ENCODE results near the gene PIK3R4. TPM values are rescaled to one million over a fixed set of nuclear protein-coding genes. Genes with fewer than 3 reads are reported as not detected.

The PIK3R4 gene
- 29.0 and 34.2 TPM in 2 replicates for total RNA-seq
- long read RNA-seq, partial matches to known transcripts, result 18 of 20 reads
- long read RNA-seq, other reads (novel, unspliced or antisense), result 2 of 20 reads

DNA sequence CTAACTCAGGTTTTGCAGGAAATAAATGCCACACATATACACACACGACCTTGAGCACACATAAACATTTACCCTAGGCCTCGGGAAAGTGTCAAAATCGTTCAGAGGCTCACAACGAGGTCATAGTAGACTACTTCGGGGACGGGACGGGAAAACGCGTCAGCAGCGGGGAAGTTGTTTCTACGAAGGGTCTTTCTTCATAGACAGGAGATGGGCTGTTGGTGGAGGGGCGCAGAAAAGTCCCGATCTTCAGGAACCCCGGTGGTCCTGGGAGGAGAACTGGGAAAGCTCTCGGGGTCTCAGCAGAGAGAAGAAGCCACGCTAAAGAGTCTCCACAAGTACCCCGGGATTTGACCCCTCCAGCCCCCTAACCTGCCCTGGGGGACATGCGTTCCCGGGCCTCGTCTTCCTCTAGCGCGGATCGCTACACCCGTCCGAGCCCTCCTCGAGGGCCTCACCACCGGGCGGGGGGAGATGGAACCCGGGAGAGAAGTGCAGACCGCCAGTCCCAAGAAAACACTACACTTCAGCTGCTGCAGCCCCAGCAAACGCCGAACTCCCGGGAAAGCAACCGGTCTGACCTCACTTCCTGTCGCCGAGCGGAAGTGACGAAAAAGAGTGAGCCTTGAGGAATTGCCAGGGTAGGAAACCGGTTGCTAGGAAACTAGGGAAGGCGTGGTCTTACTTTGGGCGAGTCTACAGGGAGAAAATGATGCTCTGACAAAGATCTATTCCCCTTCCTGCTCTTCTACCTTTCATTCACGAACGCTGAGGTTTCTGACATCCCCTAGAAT lies at the start of gene PIK3R4:
Gene PIK3R4 (minus strand): TSS at position 584 of the 794 bp plus-strand sequence. CDS start 1,611 bp downstream, outside the sequence.
- H3K4me1 Mint-ChIP-seq, result peaks cover 47% of the 10 kb centered on the region
- peak within 1 kb of the TSS; percentile 94 for H3K4me3 Mint-ChIP-seq

DNA sequence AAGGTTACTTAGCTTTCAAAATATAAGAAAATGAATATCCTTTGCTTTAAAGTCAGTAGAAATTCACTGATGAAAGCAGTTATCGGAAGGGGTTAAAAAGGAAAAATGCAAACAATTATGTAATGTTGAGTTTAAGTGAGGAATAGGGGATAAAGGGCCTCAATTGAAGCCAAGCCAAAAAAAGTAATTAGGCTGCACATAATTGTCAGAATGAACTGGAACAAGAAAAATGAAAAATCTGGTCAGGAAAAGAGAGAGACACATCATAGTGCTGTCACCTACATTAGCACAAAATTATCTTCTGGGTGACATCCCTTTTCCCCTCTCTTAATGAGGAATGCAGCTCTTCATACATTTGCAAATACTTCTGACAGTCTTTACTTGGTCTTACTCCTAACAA lies 48.8 kb upstream of the PIK3R4 start:
- Mint-ChIP-seq H3K4me1 (no peaks in the 10 kb centered on the region), H3K9me3 (no peaks in the 10 kb centered on the region), H3K36me3 (ENCODE audit: low read depth) (no peaks in the 10 kb centered on the region), H3K27me3 (ENCODE audit: low read depth) (peaks cover 3% of the 10 kb centered on the region), H3K4me3 (no peak overlapping the region), H3K27ac (ENCODE audit: unreplicated experiment) (no peak overlapping the region)
- DNase-seq (ENCODE audit: low read depth, low spot score), result no peak
- TF ChIP-seq, protein P1, sequence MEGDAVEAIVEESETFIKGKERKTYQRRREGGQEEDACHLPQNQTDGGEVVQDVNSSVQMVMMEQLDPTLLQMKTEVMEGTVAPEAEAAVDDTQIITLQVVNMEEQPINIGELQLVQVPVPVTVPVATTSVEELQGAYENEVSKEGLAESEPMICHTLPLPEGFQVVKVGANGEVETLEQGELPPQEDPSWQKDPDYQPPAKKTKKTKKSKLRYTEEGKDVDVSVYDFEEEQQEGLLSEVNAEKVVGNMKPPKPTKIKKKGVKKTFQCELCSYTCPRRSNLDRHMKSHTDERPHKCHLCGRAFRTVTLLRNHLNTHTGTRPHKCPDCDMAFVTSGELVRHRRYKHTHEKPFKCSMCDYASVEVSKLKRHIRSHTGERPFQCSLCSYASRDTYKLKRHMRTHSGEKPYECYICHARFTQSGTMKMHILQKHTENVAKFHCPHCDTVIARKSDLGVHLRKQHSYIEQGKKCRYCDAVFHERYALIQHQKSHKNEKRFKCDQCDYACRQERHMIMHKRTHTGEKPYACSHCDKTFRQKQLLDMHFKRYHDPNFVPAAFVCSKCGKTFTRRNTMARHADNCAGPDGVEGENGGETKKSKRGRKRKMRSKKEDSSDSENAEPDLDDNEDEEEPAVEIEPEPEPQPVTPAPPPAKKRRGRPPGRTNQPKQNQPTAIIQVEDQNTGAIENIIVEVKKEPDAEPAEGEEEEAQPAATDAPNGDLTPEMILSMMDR (conservative IDR thresholded peaks at IDR 0.05), result no peak

More for the DNA sequence above, at the start of gene PIK3R4:
- TF ChIP-seq, protein P1 (conservative IDR thresholded peaks at IDR 0.05), result no peak
- peak; percentile 94 for DNase-seq (ENCODE audit: low read depth, low spot score)
- H3K27ac Mint-ChIP-seq (ENCODE audit: unreplicated experiment), result peak within 1 kb of the TSS; percentile 97
- H3K36me3 Mint-ChIP-seq (ENCODE audit: low read depth), result peaks cover 7% of the 10 kb centered on the region
- H3K27me3 Mint-ChIP-seq (ENCODE audit: low read depth), result no peaks in the 10 kb centered on the region
- no peaks in the 10 kb centered on the region for H3K9me3 Mint-ChIP-seq

DNA sequence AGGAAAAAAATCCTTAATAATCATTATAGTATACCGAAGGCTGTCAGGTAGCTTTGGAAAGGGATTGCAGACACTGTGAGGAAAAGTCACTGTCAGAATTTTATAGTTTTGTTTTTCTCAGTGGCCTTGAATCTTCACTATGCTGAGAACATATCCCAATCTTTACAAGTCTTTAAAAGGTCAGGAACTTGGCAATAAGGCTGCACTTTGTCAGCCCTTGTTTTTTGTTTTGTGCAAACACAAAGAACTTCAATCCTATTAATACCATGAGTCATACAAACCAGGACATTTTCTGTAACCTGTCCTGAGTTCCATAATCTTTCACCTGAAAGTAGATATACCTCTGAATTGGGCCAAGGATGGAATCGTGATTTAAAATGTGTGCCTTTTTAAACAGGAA lies 45.6 kb upstream of the PIK3R4 start:
- peaks cover 13% of the 10 kb centered on the region for H3K4me1 Mint-ChIP-seq
- no peak overlapping the region for H3K4me3 Mint-ChIP-seq
- no peak overlapping the region for H3K27ac Mint-ChIP-seq (ENCODE audit: unreplicated experiment)
- peaks cover 3% of the 10 kb centered on the region for H3K27me3 Mint-ChIP-seq (ENCODE audit: low read depth)
- DNase-seq (ENCODE audit: low read depth, low spot score), result no peak
- H3K9me3 Mint-ChIP-seq, result no peaks in the 10 kb centered on the region
- H3K36me3 Mint-ChIP-seq (ENCODE audit: low read depth), result no peaks in the 10 kb centered on the region
- TF ChIP-seq, protein P1 (conservative IDR thresholded peaks at IDR 0.05), result no peak

DNA sequence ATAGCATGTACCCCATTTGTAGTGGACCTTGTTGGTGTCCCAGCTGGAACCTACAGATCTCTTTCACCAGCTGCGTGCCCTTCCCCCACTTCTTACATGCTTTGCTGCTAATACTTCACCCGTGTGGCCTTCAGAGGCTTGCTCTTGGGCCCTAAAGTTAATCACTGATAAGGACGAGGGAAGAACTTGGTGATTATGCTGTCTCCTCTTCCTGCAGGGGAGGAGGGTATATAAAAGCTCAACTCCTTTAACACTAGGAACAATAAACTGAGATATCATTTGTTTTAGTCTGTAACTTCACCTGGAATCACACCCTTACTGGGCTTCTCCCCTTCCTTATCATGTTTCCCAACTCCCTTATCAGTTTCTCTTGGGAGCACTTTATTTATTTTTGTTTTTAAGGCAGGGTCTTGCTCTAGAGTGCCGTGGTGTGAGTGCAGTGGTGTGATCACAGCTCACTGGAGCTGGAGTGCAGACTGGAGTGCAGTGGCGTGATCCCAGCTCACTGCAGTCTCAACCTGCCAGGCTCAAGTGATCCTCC lies 43.2 kb upstream of the PIK3R4 start:
- Mint-ChIP-seq H3K27me3 (ENCODE audit: low read depth) (peaks cover 3% of the 10 kb centered on the region), H3K36me3 (ENCODE audit: low read depth) (no peaks in the 10 kb centered on the region), H3K4me3 (no peak overlapping the region), H3K9me3 (no peaks in the 10 kb centered on the region), H3K4me1 (peaks cover 19% of the 10 kb centered on the region), H3K27ac (ENCODE audit: unreplicated experiment) (no peak overlapping the region)
- TF ChIP-seq, protein P1 (conservative IDR thresholded peaks at IDR 0.05), result no peak
- DNase-seq (ENCODE audit: low read depth, low spot score), result no peak

DNA sequence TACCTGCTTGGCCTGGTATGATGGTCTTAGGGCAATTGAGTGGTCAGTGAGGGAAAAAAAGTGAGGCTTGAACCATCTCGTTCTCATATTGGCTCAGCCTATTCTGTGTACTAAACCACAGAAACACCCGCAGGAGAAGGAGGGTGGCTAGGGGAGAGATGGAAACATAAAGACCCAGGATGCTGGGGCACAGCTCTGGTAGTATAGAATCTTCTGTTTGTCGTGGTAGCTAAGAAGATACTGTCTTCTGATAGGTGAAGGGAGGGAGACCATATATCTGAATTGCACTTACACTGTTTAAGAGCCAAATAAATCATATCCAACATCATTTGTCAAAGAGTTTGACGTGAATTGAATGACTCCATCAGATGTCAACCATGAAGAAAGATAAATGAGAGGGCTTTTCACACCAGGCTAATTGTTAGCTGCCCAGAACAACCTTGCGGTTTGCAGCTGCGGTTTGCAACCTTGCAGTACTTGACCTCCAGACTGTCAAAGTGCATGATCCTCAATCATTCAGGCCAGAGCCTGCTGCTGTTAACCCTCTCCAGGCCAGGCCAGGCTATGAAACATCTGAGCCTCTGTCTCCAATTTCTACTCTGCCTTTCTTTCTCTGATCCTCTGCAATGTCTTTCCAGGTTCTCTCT lies 40.9 kb upstream of the PIK3R4 start:
- H3K9me3 Mint-ChIP-seq, result no peaks in the 10 kb centered on the region
- TF ChIP-seq, protein P1 (conservative IDR thresholded peaks at IDR 0.05), result no peak
- no peak overlapping the region for H3K4me3 Mint-ChIP-seq
- peak overlapping the region; percentile 36 for H3K27ac Mint-ChIP-seq (ENCODE audit: unreplicated experiment)
- no peaks in the 10 kb centered on the region for H3K36me3 Mint-ChIP-seq (ENCODE audit: low read depth)
- DNase-seq (ENCODE audit: low read depth, low spot score), result peak; percentile 3
- peaks cover 3% of the 10 kb centered on the region for H3K27me3 Mint-ChIP-seq (ENCODE audit: low read depth)
- peaks cover 24% of the 10 kb centered on the region for H3K4me1 Mint-ChIP-seq

Data from neural crest cell (in vitro differentiated cells).